Ascending aorta (tissue), 2 donors: ENCODE results near the gene IRGQ. TPM values are rescaled to one million over a fixed set of nuclear protein-coding genes. Genes with fewer than 3 reads are reported as not detected.

Experiments used
- DNase-seq, 2 donors: peaks; one replicate each; pipeline ENCODE4 v3.0.0-alpha.2; 2019; ENCODE audit warnings: low spot score in 2 of 2
- H3K27ac ChIP-seq, 2 donors: fragments of 200-600 bp; sonication (generic); one replicate each; pipeline ENCODE4 v1.5.1; 2016 to 2017; ENCODE audit warnings: mild to moderate bottlenecking in 1 of 2
- H3K27me3 ChIP-seq: fragments of 200-600 bp; sonication (generic); one replicate; pipeline ENCODE4 v1.5.1; 2017
- H3K36me3 ChIP-seq, 2 donors: fragments of 200-600 bp; sonication (generic); one replicate each; pipeline ENCODE4 v1.5.1; 2016
- H3K4me1 ChIP-seq, 2 donors: fragments of 200-600 bp; sonication (generic); one replicate each; pipeline ENCODE4 v1.5.1; 2016 to 2017; ENCODE audit warnings: mild to moderate bottlenecking in 1 of 2
- H3K4me3 ChIP-seq, 2 donors: fragments of 200-600 bp; sonication (generic); one replicate each; pipeline ENCODE4 v1.5.1; 2016 to 2017; ENCODE audit warnings: mild to moderate bottlenecking in 1 of 2
- H3K9me3 ChIP-seq, 2 donors: fragments of 200-600 bp; sonication (generic); one replicate each; pipeline ENCODE4 v1.5.1; 2016
- intact Hi-C: fragments of 100-400 bp; cut with DNase I; formaldehyde crosslinking; loops from one replicate; pipeline ENCODE4 v1.15.1; 2023
- total RNA-seq: library from RNA; depleted of rRNA; stranded (reverse); fragments of >200 nt; gene quantifications from one replicate; pipeline ENCODE4 v1.1.0, GENCODE V29; 2016
- TF ChIP-seq, protein P1 (sequence below), 3 experiments: fragments of 200-600 bp in 2 of 3; fragments of 450-650 bp in 1 of 3; sonication (generic) in 2 of 3; IDR thresholded peaks; one replicate each; pipeline ENCODE4 v1.5.1; 2016 to 2019; ENCODE audit warnings: antibody characterized with exemption in 3 of 3, mild to moderate bottlenecking in 1 of 3, moderate library complexity in 1 of 3

IRGQ gene
- total RNA-seq, 1 donor from 2014 or later = 17.2 TPM

- no peak for DNase-seq
- Histone ChIP-seq H3K4me1 (peaks cover 0 to 7% of the 10 kb centered on the region in 2 donors), H3K4me3 (no peak overlapping the region), H3K27me3 (no peaks in the 10 kb centered on the region), H3K27ac (no peak overlapping the region), H3K9me3 (no peaks in the 10 kb centered on the region), H3K36me3 (peaks cover 16 to 20% of the 10 kb centered on the region in 2 donors)
- intact Hi-C loops = no loop called here
- TF ChIP-seq, protein P1, sequence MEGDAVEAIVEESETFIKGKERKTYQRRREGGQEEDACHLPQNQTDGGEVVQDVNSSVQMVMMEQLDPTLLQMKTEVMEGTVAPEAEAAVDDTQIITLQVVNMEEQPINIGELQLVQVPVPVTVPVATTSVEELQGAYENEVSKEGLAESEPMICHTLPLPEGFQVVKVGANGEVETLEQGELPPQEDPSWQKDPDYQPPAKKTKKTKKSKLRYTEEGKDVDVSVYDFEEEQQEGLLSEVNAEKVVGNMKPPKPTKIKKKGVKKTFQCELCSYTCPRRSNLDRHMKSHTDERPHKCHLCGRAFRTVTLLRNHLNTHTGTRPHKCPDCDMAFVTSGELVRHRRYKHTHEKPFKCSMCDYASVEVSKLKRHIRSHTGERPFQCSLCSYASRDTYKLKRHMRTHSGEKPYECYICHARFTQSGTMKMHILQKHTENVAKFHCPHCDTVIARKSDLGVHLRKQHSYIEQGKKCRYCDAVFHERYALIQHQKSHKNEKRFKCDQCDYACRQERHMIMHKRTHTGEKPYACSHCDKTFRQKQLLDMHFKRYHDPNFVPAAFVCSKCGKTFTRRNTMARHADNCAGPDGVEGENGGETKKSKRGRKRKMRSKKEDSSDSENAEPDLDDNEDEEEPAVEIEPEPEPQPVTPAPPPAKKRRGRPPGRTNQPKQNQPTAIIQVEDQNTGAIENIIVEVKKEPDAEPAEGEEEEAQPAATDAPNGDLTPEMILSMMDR (IDR thresholded peaks at IDR 0.05) = no peak
Observed at GRCh38 chr19:43616954-43617353, 21.0 kb upstream of the IRGQ start.

DNA sequence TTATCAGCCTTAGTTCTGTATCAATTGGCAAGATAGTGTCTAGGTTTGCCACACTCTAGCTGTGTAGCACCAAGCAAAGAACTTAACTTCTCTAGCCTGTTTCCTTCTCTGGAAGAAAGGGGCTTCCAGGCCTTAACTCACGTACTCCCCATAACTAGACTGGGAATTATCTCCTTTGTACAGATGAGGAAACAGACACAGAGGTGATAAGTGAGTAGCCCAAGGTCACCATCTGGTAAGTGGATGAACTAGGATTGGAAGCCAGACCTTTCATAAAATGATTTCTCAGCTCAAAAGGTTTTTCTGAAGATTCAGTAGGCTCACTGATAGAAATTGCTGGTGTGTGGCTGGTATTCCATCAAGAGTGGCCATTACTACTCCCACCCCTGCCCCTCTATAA is 20.4 kb upstream of the IRGQ start:
- Histone ChIP-seq H3K27ac (no peak overlapping the region), H3K9me3 (no peaks in the 10 kb centered on the region), H3K4me1 (peaks cover 0 to 7% of the 10 kb centered on the region in 2 donors), H3K4me3 (no peak overlapping the region), H3K36me3 (peaks cover 20 to 21% of the 10 kb centered on the region in 2 donors), H3K27me3 (no peaks in the 10 kb centered on the region)
- TF ChIP-seq, protein P1 (IDR thresholded peaks at IDR 0.05) = no peak
- no peak for DNase-seq
- intact Hi-C loops = no loop called here

GRCh38 chr19:43612374-43612773 is 16.4 kb upstream of the IRGQ start:
- peaks cover 25 to 31% of the 10 kb centered on the region in 2 donors for H3K36me3 ChIP-seq
- TF ChIP-seq, protein P1 (IDR thresholded peaks at IDR 0.05) = no peak

DNA sequence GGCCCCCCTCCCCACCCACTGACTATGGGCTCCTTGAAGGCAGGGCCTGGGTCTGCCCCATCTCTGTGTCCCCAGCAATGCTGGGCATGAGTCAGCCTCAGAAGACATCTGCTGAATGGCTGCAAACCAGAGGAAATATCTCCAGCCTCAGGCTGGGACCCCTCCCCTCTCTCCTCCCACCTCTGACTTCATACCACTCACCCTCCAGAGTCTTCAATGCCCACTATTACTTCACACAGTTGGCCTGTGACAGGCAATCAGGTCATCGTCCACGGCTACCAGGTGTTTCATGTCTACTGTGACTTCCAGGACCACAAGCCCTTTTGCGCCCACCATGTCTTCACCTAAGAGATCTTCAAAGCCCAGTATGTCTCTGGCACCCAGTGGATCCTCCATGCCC is 15.9 kb upstream of the IRGQ start, which contains the start of gene SRRM5:
TSS of gene SRRM5 (plus strand) at position 301 of the 400 bp plus-strand sequence. CDS start at position 335, 34 bp downstream.
- TF ChIP-seq, protein P1 (IDR thresholded peaks at IDR 0.05) = no peak
- intact Hi-C loops = no loop called here
- no peaks in the 10 kb centered on the region for H3K4me1 ChIP-seq
- no peaks in the 10 kb centered on the region for H3K9me3 ChIP-seq
- no peak within 1 kb of the TSS for H3K4me3 ChIP-seq
- H3K27ac ChIP-seq = no peak within 1 kb of the TSS
- no peak for DNase-seq
- H3K27me3 ChIP-seq = no peaks in the 10 kb centered on the region
- H3K36me3 ChIP-seq = peaks cover 31% of the 10 kb centered on the region in 2 donors

More at GRCh38 chr19:43612374-43612773, 16.4 kb upstream of the IRGQ start:
- Histone ChIP-seq H3K27ac (no peak overlapping the region), H3K4me1 (no peaks in the 10 kb centered on the region), H3K27me3 (no peaks in the 10 kb centered on the region), H3K4me3 (no peak overlapping the region), H3K9me3 (no peaks in the 10 kb centered on the region)
- intact Hi-C loops = no loop called here
- no peak for DNase-seq

DNA sequence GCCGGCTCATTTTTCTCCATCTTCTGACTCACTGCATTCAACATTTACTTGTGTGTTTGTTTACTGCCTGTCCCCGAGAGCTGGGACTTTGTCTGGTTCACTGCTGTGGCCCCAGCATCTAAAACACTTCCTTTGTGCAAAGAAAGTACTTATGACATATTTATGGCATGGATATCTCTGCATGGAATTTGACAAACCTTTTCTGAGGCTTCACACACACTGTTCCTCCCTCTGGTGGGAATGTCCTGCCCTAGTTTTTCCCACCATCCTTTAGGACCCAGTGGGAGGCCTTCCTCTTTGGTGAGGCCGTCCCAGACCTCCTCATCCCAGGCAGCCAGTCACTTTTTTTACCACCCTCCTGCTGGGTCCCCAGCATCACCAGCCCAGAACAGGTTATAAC is 14.6 kb upstream of the IRGQ start:
- Histone ChIP-seq H3K4me1 (no peaks in the 10 kb centered on the region), H3K36me3 (peaks cover 31 to 36% of the 10 kb centered on the region in 2 donors), H3K27ac (no peak overlapping the region), H3K9me3 (no peaks in the 10 kb centered on the region), H3K27me3 (no peaks in the 10 kb centered on the region), H3K4me3 (no peak overlapping the region)
- TF ChIP-seq, protein P1 (IDR thresholded peaks at IDR 0.05) = no peak
- DNase-seq = no peak
- intact Hi-C loops = no loop called here

DNA sequence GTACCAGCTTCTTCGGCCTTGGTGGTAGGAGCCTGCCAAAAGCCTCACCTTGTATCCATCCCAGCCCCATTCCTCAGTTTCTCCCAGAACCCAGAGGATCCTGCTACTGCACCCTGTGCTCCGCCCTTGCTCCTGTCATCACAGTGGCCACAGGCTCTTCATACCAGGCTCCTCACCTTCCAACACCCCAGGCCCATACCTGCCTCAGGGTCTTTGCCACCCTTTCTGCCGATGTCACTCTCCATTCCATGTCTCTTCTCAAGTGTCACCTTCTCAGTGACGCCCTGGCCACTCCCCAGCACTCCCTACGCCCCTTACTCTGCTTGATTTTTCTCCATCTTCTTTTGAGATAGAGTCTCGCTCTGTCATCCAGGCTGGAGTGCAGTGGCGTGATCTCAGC is 13.9 kb upstream of the IRGQ start:
- intact Hi-C loops = no loop called here

More for the DNA sequence above, 13.9 kb upstream of the IRGQ start:
- Histone ChIP-seq H3K4me1 (no peaks in the 10 kb centered on the region), H3K36me3 (peaks cover 31 to 36% of the 10 kb centered on the region in 2 donors), H3K27ac (no peak overlapping the region), H3K4me3 (no peak overlapping the region), H3K9me3 (no peaks in the 10 kb centered on the region), H3K27me3 (no peaks in the 10 kb centered on the region)
- no peak for DNase-seq
- TF ChIP-seq, protein P1 (IDR thresholded peaks at IDR 0.05) = no peak
